D721Med (cell line): Measurements from ENCODE around the gene CD44.

Experiments used
- DNase-seq: peaks from one replicate; pipeline ENCODE4 v3.0.0; 2011; ENCODE audit warnings: low spot score; ENCODE audit not compliant: insufficient read length
- FAIRE-seq: peaks from 2 replicates; lab custom pipeline; 2011; peaks lifted over from hg19 to GRCh38; lab: Jason Lieb, UNC
- TF ChIP-seq, protein P1 (sequence below): IDR thresholded peaks from 2 replicates; pipeline ENCODE4 v1.5.1; 2012; ENCODE audit warnings: mild to moderate bottlenecking, control low read depth; ENCODE audit not compliant: insufficient read depth; ENCODE audit errors: missing control alignments

The CD44 gene

DNA sequence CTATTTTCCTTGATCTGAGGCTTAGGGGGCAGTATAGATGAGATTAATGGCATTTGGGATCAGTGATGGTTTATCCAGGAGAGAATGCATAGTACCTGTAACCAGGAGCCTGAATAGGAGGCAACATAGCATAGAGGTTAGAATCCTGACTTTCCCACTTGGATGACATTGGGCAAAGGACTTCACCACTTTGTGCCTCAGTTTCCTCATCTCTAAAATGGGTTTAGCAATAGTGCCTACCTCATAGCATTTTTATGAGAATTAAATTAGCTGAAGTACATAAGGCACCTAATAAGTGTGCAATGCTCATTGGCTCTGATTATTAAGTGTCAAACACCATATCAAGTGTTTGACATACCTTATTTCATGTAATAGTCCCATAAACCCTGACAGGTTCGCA is 30.8 kb downstream of the CD44 start:
- no peak for DNase-seq
- FAIRE-seq, result no peak
- TF ChIP-seq, protein P1, sequence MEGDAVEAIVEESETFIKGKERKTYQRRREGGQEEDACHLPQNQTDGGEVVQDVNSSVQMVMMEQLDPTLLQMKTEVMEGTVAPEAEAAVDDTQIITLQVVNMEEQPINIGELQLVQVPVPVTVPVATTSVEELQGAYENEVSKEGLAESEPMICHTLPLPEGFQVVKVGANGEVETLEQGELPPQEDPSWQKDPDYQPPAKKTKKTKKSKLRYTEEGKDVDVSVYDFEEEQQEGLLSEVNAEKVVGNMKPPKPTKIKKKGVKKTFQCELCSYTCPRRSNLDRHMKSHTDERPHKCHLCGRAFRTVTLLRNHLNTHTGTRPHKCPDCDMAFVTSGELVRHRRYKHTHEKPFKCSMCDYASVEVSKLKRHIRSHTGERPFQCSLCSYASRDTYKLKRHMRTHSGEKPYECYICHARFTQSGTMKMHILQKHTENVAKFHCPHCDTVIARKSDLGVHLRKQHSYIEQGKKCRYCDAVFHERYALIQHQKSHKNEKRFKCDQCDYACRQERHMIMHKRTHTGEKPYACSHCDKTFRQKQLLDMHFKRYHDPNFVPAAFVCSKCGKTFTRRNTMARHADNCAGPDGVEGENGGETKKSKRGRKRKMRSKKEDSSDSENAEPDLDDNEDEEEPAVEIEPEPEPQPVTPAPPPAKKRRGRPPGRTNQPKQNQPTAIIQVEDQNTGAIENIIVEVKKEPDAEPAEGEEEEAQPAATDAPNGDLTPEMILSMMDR, result no peak

DNA sequence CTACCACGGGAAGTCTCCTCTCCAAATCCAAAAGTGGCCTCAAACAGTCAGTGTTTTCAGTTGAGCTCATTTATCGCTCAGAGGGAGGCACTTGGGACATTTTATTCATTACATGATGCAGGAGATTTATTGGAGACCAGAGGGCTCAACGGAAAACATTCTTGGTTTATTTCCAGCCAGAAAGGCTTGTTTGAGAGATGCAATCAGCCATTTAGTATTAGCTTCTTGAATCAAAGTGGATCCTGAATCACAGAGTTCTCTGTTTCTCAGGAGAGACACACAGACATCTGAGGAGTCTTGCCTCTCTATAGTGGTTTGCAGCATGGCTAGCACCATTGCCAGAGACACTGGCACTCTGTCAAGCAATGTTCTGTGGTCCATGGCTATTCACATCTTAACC is 31.5 kb downstream of the CD44 start:
- DNase-seq, result no peak
- FAIRE-seq, result no peak
- TF ChIP-seq, protein P1, result no peak

- TF ChIP-seq, protein P1, result no peak
- FAIRE-seq (no peak), DNase-seq (no peak)
Measured at GRCh38 chr11:35171226-35171625, 32.3 kb downstream of the CD44 start.

DNA sequence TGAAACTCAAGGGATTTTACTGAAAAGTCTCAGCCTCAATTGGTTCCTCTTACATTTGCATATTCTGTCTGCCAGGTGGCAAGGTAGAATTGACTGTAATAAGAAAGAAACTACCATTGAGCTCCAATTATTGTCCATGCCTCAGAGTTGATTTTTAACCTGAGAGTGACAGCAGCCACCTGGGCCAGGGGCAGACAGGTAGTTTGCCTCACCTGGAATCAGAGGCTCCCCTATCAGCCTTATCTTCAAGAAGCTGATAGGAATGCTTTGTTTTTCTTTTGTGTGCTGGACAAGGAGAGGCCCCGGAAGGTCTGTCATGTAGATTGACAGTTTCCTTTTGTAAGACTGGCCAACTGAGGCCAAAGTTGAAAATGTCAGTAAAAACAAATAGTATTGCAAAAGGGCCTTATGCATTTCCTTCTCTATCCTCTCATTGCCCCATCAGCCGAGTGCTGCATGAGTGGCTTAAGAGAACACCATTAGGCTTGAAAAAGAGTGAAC is 34.1 kb downstream of the CD44 start:
- DNase-seq, result no peak
- FAIRE-seq, result no peak

DNA sequence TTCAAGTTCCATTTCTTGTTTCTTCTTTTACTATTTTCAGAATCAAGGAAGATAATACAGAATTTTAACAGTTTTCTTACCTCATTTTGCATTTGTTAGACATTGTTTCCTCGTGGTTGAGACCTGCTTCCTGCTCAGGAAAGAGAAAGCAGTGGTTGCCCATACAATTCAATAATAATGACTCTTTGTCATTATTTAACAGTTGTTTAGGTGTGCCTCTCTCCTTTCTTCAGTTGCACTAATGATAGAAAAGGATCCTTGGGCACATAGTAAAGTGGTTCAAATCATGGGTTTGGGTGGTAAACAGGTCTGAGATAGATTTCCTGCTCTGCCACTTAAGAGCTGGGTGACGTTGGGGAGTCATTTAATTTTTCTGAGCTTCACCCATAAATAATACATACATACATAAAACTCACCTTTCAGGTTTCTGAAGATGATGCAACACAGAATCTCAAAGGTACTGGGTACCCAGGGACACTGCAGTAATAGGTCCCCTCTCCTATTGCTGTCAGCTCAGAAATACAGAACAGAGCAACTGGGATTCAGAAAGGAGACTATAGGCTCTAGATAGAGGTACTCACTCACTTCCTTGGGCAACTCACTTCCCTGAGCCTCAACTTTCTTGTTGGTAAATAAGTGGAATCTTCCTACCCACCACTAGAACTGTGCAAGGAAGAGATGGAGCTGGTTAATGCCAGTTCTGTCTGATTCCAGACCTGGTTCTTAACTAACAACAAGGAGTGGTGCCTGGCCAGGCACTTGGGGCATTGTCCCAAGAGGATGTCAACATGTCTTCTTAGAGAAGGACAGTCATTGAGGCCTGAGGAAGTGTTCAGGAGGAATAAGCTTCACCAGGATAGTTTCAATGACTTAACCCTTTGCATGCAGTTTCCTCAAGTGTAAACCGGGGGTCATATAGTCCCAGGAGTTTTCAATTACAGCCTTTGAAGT is 34.9 kb downstream of the CD44 start:
- TF ChIP-seq, protein P1, result no peak
- DNase-seq (no peak), FAIRE-seq (no peak)

More for the DNA sequence above, 34.1 kb downstream of the CD44 start:
- TF ChIP-seq, protein P1, result no peak

DNA sequence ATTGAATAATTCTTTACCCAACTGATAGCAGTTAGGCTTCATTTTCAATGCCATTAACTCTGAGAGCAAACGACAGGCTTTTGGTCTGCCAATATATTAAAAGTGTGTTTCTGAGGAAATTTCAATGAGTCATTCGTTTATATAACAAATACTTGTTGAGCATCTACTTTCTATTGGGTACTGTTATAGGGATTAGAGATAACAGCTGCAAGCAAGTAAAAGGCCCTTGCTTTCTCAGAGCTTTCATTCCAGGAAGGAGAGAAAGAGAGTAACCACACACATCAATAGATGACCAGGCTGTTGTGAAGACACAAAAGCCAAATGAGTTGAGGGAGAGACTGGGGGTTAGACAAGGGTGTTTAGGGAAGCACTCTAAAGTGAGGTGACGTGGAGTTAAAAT is 35.7 kb downstream of the CD44 start:
- TF ChIP-seq, protein P1, result no peak
- no peak for DNase-seq
- no peak for FAIRE-seq

DNA sequence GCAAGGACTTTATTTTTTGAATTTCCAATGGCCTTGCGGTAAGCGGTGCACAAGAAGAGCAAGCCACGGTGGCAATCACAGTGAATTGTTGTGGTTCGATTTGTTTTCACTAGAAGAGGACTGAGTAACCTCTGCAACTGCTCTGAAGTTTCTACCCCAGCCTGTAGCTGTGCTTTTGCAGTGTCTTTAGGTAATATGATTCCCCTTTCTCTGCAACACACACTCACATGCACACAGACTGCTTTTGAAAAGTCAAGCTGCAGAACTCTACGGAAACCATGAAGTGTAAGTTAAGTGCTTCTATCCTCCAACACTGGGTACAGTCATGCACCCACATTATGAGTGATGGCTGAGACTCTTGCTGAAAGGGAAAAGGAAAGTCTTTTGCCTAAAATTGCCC is 38.4 kb downstream of the CD44 start:
- TF ChIP-seq, protein P1, result no peak
- FAIRE-seq (no peak), DNase-seq (no peak)
